ACC112 (cell line): Measurements from ENCODE around the gene RIN3.

Source experiments
- H2AFZ ChIP-seq: fragments of 200-600 bp; sonication (generic); one replicate; pipeline ENCODE4 v1.6.0; 2017; ENCODE audit warnings: antibody characterized with exemption, low read length; ENCODE audit not compliant: unreplicated experiment
- H3K27ac ChIP-seq: fragments of 200-600 bp; sonication (generic); 2 replicates; pipeline ENCODE4 v1.5.1; 2014; ENCODE audit warnings: low read depth, mild to moderate bottlenecking, antibody characterized with exemption, low read length, moderate library complexity
- H3K27me3 ChIP-seq: fragments of 200-600 bp; sonication (generic); 2 replicates; pipeline ENCODE4 v1.6.1; 2014; ENCODE audit warnings: mild to moderate bottlenecking, antibody characterized with exemption, low read length, moderate library complexity, mixed read lengths; ENCODE audit not compliant: insufficient read depth
- H3K36me3 ChIP-seq: fragments of 200-600 bp; sonication (generic); 2 replicates; pipeline ENCODE4 v1.6.1; 2016; ENCODE audit warnings: mild to moderate bottlenecking, antibody characterized with exemption, low read length, moderate library complexity, mixed read lengths; ENCODE audit not compliant: insufficient read depth
- H3K4me1 ChIP-seq: fragments of 200-600 bp; sonication (generic); one replicate; pipeline ENCODE4 v1.6.1; 2016; ENCODE audit warnings: low read length, mixed read lengths; ENCODE audit not compliant: insufficient read depth, unreplicated experiment, control insufficient read depth
- H3K4me3 ChIP-seq: fragments of 200-600 bp; sonication (generic); 2 replicates; pipeline ENCODE4 v1.5.1; 2014; ENCODE audit warnings: mild to moderate bottlenecking, low read depth, low read length
- H3K79me2 ChIP-seq: fragments of 200-600 bp; sonication (generic); one replicate; pipeline ENCODE4 v1.6.0; 2016; ENCODE audit warnings: low read length; ENCODE audit not compliant: control insufficient read depth, unreplicated experiment, insufficient read depth

Gene RIN3

GRCh38 chr14:92486881-92487280, 26.7 kb upstream of the RIN3 start:
- H3K4me3 ChIP-seq, result no peak overlapping the region
- H2AFZ ChIP-seq, result no peak overlapping the region
- H3K36me3 ChIP-seq, result no peaks in the 10 kb centered on the region
- H3K79me2 ChIP-seq, result no peaks in the 10 kb centered on the region
- H3K27me3 ChIP-seq, result 0 out of 2 replicates have a peak, but pooled peaks cover 16% of the 10 kb centered on the region
- H3K27ac ChIP-seq, result no peak overlapping the region
- H3K4me1 ChIP-seq, result no peaks in the 10 kb centered on the region

GRCh38 chr14:92487513-92488133, 26.0 kb upstream of the RIN3 start:
- H3K4me3 ChIP-seq, result no peak overlapping the region
- H3K36me3 ChIP-seq, result no peaks in the 10 kb centered on the region
- no peak overlapping the region for H2AFZ ChIP-seq
- no peak overlapping the region for H3K27ac ChIP-seq
- H3K79me2 ChIP-seq, result no peaks in the 10 kb centered on the region
- 0 out of 2 replicates have a peak, but pooled peaks cover 16% of the 10 kb centered on the region for H3K27me3 ChIP-seq
- no peaks in the 10 kb centered on the region for H3K4me1 ChIP-seq

- no peak overlapping the region for H3K4me3 ChIP-seq
- H3K27ac ChIP-seq, result no peak overlapping the region
- 0 out of 2 replicates have a peak, but pooled peaks cover 5% of the 10 kb centered on the region for H3K27me3 ChIP-seq
- no peaks in the 10 kb centered on the region for H3K79me2 ChIP-seq
- H3K4me1 ChIP-seq, result no peaks in the 10 kb centered on the region
- no peak overlapping the region for H2AFZ ChIP-seq
- H3K36me3 ChIP-seq, result no peaks in the 10 kb centered on the region
Measured at GRCh38 chr14:92489394-92490238, 24.0 kb upstream of the RIN3 start.

- H3K79me2 ChIP-seq, result no peaks in the 10 kb centered on the region
- no peaks in the 10 kb centered on the region for H3K4me1 ChIP-seq
- H3K27ac ChIP-seq, result no peak overlapping the region
- H3K27me3 ChIP-seq, result no peaks in the 10 kb centered on the region
- no peak overlapping the region for H3K4me3 ChIP-seq
- no peaks in the 10 kb centered on the region for H3K36me3 ChIP-seq
- H2AFZ ChIP-seq, result no peak overlapping the region
Measured at GRCh38 chr14:92490239-92490959, 23.2 kb upstream of the RIN3 start.

- Histone ChIP-seq H3K79me2 (no peaks in the 10 kb centered on the region), H3K4me3 (no peak overlapping the region), H3K36me3 (no peaks in the 10 kb centered on the region), H2AFZ (no peak overlapping the region), H3K27me3 (no peaks in the 10 kb centered on the region), H3K4me1 (no peaks in the 10 kb centered on the region), H3K27ac (no peak overlapping the region)
Measured at GRCh38 chr14:92491782-92492181, 21.8 kb upstream of the RIN3 start.

GRCh38 chr14:92492258-92492657, 21.3 kb upstream of the RIN3 start:
- Histone ChIP-seq H3K27ac (no peak overlapping the region), H3K4me3 (no peak overlapping the region), H3K79me2 (no peaks in the 10 kb centered on the region), H3K27me3 (no peaks in the 10 kb centered on the region), H2AFZ (no peak overlapping the region), H3K4me1 (no peaks in the 10 kb centered on the region), H3K36me3 (no peaks in the 10 kb centered on the region)

GRCh38 chr14:92493024-92493423, 20.6 kb upstream of the RIN3 start:
- H2AFZ ChIP-seq, result no peak overlapping the region
- no peak overlapping the region for H3K27ac ChIP-seq
- no peaks in the 10 kb centered on the region for H3K4me1 ChIP-seq
- no peak overlapping the region for H3K4me3 ChIP-seq
- no peaks in the 10 kb centered on the region for H3K79me2 ChIP-seq
- H3K36me3 ChIP-seq, result no peaks in the 10 kb centered on the region
- H3K27me3 ChIP-seq, result no peaks in the 10 kb centered on the region

GRCh38 chr14:92493492-92493891, 20.1 kb upstream of the RIN3 start:
- Histone ChIP-seq H3K27me3 (no peaks in the 10 kb centered on the region), H3K4me3 (no peak overlapping the region), H3K4me1 (no peaks in the 10 kb centered on the region), H3K27ac (no peak overlapping the region), H3K36me3 (no peaks in the 10 kb centered on the region), H2AFZ (no peak overlapping the region), H3K79me2 (no peaks in the 10 kb centered on the region)

- no peak overlapping the region for H3K27ac ChIP-seq
- H2AFZ ChIP-seq, result no peak overlapping the region
- no peaks in the 10 kb centered on the region for H3K36me3 ChIP-seq
- no peaks in the 10 kb centered on the region for H3K79me2 ChIP-seq
- no peaks in the 10 kb centered on the region for H3K27me3 ChIP-seq
- H3K4me3 ChIP-seq, result no peak overlapping the region
- no peaks in the 10 kb centered on the region for H3K4me1 ChIP-seq
Measured at GRCh38 chr14:92494512-92494911, 19.1 kb upstream of the RIN3 start.

- no peaks in the 10 kb centered on the region for H3K79me2 ChIP-seq
- no peaks in the 10 kb centered on the region for H3K27me3 ChIP-seq
- H3K4me1 ChIP-seq, result no peaks in the 10 kb centered on the region
- no peak overlapping the region for H2AFZ ChIP-seq
- no peak overlapping the region for H3K4me3 ChIP-seq
- H3K36me3 ChIP-seq, result no peaks in the 10 kb centered on the region
- H3K27ac ChIP-seq, result no peak overlapping the region
Measured at GRCh38 chr14:92495027-92495426, 18.6 kb upstream of the RIN3 start.
